GM18868 (cell line): ENCODE data around the gene HORMAD2.

Experiments
- ATAC-seq: cut with Tn5 transposase; IDR thresholded peaks from one replicate; pipeline ENCODE4 v1.9.1; 2021; ENCODE audit warnings: mild to moderate bottlenecking, moderate library complexity; ENCODE audit not compliant: unreplicated experiment

Gene HORMAD2

DNA sequence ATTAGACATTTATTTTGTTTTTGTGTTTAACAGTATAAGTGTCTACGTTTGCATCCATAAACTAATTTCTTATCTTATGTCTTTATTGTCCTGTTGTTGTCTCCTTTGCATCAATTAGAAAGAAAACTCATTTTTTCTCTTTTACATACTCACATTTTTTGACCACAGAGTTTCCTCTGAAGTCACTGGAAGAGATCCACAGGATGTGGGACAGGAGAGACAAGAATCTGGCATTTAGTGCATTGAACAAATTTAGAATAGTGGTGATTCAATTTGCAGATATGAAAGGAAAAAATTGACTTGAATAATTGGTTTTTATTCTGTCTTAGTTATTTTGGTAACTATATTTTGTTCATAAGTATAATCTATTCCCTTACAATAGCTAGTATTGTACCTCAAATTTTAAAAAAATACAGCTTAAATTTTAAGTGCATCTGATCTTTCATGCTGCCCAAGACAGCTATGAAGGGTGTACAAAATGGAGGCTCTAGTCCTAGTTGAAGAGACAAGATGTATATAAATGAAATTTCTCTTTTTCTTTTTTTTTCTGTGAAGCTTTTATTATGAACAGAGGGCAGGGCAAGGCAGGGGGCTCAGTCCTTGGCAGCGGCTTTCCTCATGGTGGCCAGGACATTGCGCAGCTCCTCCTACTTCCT lies 24.4 kb downstream of the HORMAD2 start:
- no peak for ATAC-seq

DNA sequence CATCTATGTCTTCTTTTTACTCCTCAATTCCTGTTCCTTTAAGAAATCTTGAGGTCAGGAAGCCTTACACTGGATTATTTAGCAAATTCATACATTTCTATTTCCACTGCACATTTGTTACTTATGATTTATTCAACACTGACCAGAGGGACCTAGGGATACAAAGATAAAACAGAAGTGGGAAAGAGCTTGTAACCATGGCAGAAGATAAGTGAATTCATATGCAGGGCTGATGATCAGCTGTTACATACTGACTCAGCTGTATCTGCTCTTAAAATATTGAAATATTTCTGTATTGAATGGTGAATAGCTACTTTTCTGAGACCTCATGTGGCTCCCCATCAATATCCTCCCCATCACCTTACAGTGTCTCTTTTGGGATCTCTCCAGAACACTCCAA lies 25.2 kb downstream of the HORMAD2 start:
- no peak for ATAC-seq

- ATAC-seq, result no peak
Measured at GRCh38 chr22:30113494-30113893, 33.2 kb downstream of the HORMAD2 start.

GRCh38 chr22:30114361-30114760 lies 34.1 kb downstream of the HORMAD2 start:
- no peak for ATAC-seq

DNA sequence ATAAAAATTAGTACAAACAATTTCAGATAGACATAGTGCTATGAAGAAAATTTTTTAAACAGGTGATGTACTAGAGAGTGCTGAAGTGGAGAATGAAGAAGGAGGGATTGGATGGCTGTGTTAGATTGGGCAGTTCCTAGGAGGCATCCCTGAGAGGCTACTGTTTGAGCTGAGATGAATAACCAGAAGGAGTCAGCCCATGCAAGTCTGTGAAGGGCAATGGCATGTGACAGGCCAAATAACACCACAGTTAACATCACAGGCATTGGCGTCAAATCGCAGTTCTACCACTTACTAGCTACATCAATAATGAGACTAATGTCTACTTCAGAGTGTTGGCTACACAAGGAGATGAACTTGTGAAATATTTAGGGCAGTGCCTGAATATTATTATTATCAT lies 35.4 kb downstream of the HORMAD2 start:
- ATAC-seq, result no peak

DNA sequence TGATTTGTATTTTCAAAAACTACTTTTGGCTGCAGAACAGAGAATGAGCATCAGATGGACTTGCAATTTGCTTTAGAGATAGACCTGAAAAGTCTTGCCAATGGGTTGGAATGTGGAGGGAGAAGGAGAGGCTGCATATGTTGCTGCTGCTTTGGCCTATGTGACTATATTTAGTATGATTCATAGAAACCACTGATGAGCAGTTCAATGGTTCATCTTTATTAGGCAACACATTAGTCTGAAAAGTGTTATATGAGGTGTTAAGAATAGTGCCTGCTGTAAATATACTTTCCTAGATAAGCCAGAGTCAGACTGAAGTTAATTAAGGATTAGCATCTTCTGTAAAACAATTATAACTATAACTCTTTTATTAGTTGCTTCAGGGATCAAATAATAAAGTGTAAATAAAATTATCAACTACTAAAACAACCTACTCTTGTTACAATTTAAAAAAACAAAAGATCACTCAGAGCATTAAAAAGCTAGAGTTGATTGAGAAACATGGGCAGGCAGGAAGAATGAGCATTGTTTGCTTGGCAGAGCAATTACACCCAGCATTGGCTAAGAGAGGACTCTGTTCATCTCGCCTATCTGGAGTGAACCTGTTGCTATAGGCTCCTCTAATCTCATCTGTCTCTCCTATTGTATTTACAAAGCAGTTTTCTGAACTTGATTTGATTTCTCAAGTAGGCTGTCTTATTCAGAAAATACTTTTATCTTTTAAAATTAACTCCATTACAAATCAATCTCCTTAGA lies 36.3 kb downstream of the HORMAD2 start:
- ATAC-seq, result no peak

DNA sequence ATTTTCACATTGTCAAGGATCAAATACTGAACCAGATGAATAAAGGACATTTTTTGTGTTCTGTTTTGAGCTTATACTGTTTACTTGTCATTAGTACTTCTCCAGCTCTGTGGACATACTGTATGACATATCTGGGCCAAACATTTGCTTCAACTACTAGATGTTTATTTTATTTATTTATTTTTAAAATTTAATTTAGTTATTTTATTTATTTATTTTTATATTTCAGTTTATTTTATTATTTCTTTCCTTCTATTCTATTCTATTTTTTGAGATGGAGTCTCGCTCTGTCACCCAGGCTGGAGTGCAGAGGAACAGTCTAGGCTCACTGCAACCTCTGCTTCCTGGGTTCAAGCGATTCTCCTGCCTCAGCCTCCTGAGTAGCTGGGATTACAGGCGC lies 37.0 kb downstream of the HORMAD2 start:
- ATAC-seq, result no peak

- no peak for ATAC-seq
Measured at GRCh38 chr22:30118291-30118690, 38.0 kb downstream of the HORMAD2 start.

GRCh38 chr22:30121960-30122359 lies 41.7 kb downstream of the HORMAD2 start:
- ATAC-seq, result no peak

- no peak for ATAC-seq
Measured at GRCh38 chr22:30123463-30123862, 43.2 kb downstream of the HORMAD2 start.

GRCh38 chr22:30127749-30128166 lies 47.5 kb downstream of the HORMAD2 start:
- no peak for ATAC-seq

- ATAC-seq, result no peak
Measured at GRCh38 chr22:30128511-30128910, 48.2 kb downstream of the HORMAD2 start.

GRCh38 chr22:30129636-30130035 lies 49.4 kb downstream of the HORMAD2 start:
- no peak for ATAC-seq

- no peak for ATAC-seq
Measured at GRCh38 chr22:30132290-30132996, 52.2 kb downstream of the HORMAD2 start.

- ATAC-seq, result no peak
Measured at GRCh38 chr22:30140414-30140813, 60.1 kb downstream of the HORMAD2 start.

GRCh38 chr22:30143265-30143664 lies 63.0 kb downstream of the HORMAD2 start:
- no peak for ATAC-seq

GRCh38 chr22:30144391-30144790 lies 64.1 kb downstream of the HORMAD2 start:
- ATAC-seq, result no peak

DNA sequence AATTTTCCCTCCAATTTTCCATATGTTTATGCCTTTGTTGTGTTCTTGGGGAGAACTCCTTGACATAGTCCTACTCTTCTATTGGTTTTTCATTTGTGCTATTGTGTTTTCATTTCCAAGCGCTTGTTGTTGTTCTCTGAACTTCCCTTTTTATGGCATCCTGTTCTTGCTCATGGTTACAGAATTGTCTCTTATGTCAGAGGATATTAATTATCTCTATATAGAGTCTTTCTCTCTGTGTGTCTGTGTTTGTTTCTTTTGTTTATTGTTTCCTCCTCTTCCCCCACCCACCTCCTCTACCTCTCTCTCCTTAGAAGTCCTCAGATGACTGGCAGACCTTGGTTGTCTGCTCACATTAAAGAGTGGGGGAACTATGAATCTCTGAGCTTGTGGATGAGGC lies 69.9 kb downstream of the HORMAD2 start:
- no peak for ATAC-seq

GRCh38 chr22:30158277-30158676 lies 78.0 kb downstream of the HORMAD2 start:
- ATAC-seq, result no peak

GRCh38 chr22:30158744-30159500 lies 78.7 kb downstream of the HORMAD2 start:
- ATAC-seq, result no peak
